Stimulated activated CD8-positive, alpha-beta memory T cell treated with anti-CD3 and anti-CD28 coated beads, Interleukin-12 subunit alpha, Interleukin-12 subunit beta, amount 100 ng/mL, for 24 hours (primary cell): Measurements from ENCODE around the gene ZBTB7B.
"Not testable (repeated sequence)": the region's sequence is repeated elsewhere in the genome, so short reads cannot be mapped to it uniquely, and the experiment has no call there.

Source experiments
- DNase-seq: peaks from one replicate; pipeline ENCODE4 v3.0.0-alpha.2; 2020; ENCODE audit errors: extremely low read depth

Gene ZBTB7B

DNA sequence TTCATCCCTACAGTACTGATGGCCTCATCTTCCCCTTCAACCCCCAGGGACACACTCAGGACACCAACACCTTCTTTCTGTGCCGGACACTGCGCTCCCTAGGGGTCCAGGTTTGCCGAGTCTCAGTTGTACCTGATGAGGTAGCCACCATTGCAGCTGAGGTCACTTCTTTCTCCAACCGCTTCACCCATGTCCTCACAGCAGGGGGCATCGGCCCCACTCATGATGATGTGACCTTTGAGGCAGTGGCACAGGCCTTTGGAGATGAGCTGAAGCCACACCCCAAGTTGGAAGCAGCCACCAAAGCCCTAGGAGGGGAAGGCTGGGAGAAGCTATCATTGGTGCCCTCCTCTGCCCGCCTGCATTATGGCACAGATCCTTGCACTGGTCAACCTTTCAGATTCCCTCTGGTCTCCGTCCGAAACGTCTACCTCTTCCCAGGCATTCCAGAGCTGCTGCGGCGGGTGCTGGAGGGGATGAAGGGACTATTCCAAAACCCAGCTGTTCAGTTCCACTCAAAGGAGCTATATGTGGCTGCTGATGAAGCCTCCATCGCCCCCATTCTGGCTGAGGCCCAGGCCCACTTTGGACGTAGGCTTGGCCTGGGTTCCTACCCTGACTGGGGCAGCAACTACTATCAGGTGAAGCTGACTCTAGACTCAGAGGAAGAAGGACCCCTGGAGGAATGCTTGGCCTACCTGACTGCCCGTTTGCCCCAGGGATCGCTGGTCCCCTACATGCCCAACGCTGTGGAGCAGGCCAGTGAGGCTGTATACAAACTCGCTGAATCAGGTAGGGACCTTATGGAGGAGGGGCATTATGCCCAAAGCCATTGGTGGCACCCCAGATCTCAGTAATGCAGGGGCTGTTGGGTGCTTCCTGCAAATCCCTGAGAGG lies 14.3 kb upstream of the ZBTB7B start:
- no peak for DNase-seq

DNA sequence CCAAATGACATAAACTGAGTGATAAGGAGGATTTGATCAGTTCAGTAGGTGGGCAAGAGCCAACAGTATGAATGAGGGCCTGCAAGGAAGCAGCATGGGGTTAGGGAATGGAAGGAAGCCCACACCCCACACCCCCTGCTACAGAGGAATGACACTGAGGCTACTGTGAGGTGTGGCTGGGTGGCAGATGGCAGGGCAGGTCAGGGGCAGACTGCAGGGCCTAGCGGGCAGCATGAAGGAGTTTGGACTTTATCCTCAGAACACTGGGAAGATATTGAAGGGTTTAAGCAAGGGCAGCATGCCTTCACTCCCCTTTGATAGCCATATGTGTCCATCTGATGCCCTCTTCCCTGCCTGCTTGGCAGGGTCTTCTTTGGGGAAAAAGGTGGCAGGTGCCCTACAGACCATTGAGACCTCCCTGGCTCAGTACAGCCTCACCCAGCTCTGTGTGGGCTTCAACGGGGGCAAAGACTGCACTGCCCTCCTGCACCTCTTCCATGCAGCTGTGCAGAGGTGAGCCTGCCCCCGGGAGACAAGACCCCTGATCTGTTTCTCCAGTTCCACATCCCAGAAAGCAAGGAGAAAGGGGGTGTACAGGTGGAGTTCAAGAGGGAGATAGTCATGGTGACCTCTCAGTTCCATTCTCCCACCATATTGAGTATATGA lies 13.3 kb upstream of the ZBTB7B start:
- DNase-seq, result no peak

DNA sequence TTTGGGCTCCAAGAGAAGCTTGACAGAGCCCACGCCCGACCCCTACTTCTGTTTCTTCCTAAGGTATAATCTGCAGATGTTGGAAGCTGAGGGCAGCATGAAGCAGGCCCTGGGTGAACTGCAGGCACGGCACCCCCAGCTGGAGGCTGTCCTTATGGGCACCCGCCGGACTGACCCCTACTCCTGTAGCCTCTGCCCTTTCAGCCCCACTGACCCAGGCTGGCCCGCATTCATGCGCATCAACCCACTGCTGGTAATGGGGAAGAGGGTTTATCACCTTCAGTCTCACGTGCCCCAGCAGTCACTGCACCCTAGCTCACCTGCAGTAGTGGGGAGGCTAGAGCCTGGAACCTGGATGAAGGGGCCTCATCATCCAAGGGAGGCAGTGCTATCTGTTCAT lies 12.3 kb upstream of the ZBTB7B start:
- DNase-seq, result no peak

DNA sequence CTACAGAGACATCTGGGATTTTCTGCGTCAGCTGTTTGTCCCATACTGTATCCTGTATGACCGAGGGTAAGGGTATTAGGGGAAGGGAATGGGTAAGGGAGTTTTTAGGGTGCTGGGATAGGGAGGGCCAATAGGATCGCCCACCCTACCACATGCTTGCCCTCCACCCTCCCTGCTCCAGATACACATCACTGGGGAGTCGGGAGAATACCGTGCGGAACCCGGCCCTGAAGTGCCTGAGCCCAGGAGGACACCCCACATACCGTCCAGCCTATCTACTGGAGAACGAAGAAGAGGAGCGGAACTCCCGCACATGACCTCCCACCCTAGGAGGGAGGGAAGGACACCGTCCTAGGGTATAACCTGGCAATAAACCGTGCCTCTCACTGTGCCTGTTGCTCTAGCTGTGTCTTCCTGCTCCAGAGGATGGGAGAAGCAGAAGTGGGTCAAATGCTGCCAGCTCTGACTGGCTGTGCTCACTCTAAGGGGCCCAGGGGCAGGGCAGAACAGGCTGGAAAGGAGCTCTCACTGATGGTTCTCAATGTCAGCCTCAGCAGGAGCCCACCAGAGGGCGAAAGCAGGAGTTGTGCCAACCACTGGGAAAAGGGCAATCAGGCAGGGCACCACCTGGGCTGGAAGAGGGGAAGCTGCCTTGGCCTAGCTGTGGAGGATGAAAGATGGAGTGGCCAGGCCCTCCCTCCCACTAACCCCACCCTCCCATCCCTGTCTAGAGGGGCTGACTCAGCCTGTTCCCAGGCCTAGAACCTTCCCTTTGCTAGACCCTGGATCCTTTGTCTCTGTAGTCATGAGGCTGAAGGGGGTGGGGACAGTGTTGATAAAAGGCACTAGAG lies 9.7 kb upstream of the ZBTB7B start:
- no peak for DNase-seq

DNA sequence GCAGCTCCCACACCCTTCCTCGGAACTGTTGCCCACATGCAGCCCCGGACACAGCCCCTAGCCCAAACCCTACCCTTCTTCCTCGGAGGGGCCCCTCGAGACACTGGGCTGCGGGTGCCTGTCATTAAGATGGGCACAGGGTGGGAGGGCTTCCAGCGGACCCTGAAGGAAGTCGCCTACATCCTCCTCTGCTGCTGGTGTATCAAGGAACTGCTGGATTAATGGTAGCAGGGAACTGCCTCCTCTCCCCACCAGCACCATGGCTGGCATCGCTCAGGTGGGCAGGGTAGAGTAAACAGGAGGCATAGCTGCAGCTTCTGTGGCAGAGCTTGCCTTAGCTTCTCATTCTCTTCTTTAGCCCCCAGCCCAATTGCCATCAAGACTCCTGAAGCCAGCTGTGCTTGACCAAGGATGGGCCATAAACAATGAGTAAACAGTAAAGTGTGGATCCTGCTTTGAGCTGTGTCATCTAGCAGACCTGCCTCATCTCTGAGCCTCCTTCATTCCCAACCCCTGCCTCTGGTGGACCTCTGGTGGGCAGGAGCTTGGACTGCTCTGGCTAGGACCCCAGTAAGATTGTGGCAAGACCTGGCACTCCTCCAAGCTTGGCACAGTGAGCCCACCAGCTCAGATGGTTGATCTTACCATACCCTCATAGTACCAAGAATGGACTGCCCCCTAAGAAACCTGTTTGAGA lies 8.9 kb upstream of the ZBTB7B start, which contains the start of gene LENEP:
Gene LENEP (plus strand): TSS at position 15 of the 697 bp plus-strand sequence. CDS start 22 bp downstream, at position 37.
- no peak for DNase-seq

DNA sequence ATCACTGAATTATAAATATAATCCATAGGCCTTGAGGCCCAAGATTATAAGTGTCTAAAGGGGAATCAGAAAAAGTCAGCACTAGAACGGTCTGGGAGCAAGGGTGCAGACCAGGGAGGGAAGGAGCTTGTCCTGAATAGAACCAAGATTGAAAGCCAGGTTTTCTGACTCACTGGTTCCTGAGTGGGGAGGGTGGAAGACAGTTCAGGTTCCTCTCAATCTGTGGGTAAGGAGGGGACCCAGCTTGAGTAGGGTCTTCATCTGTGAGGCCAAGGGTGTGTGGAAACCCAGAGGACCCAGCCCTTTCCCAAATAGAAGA lies 8.4 kb upstream of the ZBTB7B start:
- DNase-seq, result no peak

DNA sequence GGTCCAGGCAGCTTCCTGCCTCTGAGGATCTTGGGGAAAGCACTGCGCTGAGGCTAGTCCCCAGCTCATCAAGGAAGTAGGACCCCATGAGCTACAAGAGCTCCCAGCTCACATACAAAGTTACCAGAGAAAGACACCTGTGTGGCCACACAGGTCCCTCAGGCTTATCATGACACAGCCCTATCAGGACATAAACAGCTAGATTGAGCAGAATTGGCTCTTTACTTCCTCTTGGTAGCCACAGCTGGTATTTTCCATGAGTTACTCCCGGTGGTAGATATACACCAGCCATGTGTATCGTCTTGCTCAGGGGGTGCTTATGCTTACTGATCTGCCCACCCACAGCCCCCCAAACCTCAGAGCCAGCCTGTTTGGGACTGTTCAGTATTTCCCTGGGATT lies 8.0 kb upstream of the ZBTB7B start:
- no peak for DNase-seq

DNA sequence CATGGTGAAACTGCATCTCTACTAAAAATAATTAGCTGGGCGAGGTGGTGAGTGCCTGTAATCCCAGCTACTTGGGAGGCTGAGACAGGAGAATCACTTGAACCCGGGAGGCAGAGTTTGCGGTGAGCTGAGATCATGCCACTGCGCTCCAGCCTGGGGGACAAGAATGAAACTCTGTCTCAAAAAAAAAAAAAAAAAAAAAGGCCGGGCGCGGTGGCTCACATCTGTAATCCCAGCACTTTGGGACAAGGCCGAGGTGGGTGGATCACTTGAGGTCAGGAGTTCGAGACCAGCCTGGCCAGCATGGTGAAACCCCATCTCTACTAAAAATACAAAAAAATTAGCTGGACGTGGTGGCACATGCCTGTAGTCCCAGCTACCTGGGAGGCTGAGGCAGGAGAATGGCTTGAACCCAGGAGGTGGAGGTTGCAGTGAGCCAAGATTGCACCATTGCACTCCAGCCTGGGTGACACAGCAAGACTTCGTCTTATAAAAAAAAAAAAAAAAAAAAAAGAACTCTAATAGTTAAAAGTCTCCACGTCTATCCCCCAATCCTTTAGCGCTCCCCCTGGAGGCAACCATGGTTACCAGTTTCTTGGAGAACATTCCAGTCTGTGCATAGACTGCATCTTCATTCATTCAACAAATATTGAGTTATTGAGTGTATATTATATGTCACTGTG lies 7.2 kb upstream of the ZBTB7B start:
- not testable (repeated sequence) for DNase-seq

DNA sequence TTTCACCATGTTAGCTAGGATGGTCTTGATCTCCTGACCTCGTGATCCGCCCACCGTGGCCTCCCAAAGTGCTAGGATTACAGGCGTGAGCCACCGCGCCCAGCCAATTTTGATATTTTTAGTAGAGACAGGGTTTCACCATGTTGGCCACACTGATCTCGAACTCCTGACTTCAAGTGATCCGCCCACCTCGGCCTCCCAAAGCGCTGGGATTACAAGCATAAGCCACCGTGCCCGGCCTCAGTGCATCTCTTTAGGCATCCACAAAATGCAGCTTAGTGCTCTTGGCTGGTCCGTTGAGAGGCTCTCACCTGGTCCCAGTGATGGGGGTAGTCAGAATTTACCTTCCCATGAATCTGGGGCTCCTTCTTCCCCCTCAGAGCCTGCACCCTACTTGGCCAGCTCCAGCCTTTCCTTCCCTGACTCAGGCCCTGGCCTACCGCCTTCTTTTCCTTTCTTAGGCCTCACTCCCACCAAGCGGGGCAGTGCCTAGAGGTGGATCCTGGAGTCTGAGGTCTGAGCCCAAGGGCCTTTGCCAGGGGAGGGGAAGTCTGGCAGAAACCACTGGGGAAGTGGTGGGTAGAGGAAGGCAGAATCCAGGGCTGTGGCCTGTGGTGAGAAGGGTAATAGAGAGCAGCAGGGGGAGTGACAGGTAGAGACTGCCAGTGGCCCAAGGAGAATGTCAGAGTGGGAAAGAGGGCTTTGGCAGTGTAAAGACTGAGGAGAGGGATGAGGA lies 5.5 kb upstream of the ZBTB7B start:
- no peak for DNase-seq

DNA sequence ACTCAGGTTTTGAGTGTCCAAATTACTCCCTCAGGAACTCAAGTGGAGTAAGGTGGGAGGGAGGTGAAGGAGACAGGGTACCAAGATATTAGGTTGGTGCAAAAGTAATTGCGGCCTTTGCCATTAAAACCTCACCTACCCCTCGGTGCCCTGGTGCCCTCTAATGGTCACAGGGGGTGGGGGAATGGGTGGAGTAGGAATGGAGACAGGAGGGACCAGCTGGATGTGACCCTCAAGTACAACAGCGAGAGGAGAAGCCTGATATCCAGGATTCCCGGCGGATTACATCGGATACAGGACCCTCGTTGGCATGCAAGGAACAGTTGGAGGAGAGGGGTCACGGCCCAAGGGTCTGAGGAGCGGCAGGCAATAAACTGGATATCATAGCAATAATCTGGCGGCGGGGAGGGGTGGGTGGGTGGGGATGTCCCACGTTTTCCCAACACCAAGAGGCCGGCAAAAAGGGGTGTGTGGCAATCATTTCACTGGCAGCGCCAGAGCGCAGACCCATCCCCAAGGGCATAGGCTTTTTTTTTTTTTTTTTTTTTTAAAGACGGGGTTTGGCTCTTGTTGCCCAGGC lies 4.3 kb upstream of the ZBTB7B start:
- no peak for DNase-seq

DNA sequence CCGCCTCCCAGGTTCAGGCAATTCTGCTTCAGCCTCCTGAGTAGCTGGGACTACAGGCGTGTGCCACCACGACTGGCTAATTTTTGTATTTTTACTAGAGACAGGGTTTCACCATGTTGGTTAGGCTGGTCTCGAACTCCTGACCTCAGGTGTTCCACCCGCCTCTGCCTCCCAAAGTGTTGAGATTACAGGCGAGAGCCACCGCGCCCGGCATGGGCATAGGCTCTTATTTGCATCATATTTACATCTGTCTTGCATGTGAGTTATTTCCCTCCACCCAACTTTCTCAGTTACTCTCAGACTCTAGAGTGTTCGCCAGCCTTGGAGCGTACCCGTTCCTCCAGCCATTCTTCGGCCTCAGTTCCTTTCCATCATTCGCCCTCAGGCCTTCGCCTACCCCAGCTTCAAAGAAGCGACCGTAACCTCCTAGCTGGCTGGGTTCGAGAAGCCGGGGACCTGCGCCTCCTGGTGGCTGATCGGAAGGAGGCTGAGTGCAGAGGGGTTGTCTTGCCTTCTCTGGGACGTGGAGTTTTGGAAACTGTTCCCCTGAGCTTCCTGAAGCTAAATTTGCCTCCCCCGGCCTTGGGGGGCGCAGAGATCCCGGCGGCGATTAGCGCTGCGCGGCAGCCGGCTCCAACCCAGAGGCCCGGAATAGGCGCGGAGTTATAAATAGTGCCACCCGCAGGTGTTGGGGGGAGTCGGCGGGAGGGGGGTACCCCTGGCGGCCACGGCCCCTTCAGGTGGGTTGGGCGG lies 3.6 kb upstream of the ZBTB7B start:
- no peak for DNase-seq

DNA sequence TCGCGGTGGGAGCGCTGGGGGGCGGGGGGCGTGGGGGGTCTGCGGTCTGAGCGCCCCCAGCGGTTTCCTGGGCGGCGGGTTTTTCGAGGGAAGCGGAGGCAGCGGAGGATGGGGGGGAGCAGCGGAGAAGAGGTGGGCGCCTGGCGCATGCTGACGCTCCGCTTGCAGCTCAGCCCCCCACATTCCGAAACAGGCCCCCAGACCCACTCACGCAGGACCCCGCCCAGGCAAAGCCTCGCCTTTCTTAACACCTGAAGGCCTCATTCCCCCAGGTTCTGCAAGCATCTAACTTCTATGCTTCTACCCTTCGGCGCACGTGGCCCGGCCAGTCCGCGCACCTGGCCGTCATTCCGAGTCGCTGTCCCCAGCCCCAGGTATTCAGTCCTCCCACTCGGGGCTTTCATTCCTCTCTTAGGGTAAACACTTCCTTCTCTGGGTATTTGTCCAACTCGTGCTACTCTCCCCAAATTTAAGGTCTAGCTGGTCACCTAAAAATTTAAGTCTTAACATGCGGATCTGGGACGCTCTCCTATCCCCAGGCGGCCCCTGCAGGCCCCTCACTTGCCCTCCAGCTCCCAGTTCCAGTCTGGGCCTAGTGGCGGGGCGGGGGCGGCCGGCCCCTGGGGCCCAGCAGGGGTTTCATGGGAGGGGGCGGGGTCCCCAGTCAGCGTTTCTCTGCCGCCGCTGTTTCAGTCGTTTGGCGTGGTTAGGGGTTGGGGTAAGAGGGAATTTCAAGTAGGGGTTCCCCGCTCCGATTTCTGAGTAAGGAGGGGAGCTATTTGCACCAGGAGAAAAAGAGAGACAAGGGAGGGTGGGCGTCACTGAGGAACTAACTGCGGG lies 2.8 kb upstream of the ZBTB7B start:
- no peak for DNase-seq

DNA sequence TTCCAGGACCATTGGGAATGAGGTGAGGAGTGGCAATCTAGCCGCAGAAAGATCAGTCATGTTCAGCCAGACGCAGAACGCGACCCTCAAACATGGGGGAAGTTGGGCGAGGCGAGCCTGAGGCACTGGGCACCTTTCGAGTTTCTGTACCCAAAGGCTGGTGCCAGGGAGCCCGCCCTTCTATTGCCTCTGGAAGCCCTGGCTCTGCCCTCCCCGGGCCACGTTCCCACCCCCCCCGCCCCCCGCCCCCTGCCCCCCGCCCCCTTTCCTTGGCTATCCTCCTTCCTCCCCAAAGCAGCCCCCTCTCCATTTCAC lies 2.2 kb upstream of the ZBTB7B start:
- no peak for DNase-seq

DNA sequence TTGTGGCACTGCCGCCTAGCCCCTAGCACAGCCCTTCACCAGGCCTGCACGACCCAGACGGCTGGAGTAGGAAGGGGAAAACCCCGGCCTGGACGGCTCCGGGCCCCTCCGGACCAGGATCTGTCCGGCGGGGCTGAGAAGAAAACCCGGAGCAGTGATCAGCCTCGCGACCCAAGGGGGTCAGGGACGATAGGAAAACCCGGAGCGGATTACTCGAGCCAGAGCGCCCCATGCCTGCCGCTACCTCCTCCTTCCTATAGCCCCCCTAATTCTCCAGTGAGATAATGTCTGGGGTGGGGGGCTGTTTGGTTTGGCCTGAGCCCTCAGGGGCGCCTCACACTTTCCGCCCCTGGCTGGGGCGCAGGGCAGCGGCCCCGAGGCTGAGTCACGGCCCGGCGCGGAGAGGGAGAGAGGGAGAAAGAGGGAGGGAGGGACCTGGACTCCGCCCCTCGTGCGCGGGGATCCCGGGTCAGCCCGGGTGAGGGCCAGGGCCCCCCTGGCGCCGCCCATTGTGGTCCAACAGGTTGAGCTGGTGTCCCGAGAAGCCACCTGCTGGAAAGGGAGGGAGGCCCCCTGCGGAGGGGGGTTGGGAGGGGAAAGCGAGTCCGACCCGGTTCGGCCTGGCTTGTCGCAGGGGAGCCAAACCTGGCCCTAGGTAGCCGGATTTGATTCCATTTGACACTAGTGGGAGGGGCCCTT lies 1.7 kb upstream of the ZBTB7B start:
- peak; percentile 57 for DNase-seq

DNA sequence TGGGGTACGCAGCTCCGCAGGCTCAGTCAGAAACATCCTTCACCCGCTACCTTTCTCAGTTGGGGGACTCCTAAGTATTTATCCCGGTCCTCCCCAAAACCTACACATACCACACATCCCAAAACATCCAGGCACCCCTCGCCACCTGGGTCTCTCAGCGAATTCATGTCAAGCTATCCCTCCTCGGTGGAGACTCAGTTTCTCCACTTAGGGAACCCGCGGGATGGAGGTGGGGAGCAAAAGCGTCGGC lies 1.3 kb upstream of the ZBTB7B start:
- DNase-seq, result no peak

DNA sequence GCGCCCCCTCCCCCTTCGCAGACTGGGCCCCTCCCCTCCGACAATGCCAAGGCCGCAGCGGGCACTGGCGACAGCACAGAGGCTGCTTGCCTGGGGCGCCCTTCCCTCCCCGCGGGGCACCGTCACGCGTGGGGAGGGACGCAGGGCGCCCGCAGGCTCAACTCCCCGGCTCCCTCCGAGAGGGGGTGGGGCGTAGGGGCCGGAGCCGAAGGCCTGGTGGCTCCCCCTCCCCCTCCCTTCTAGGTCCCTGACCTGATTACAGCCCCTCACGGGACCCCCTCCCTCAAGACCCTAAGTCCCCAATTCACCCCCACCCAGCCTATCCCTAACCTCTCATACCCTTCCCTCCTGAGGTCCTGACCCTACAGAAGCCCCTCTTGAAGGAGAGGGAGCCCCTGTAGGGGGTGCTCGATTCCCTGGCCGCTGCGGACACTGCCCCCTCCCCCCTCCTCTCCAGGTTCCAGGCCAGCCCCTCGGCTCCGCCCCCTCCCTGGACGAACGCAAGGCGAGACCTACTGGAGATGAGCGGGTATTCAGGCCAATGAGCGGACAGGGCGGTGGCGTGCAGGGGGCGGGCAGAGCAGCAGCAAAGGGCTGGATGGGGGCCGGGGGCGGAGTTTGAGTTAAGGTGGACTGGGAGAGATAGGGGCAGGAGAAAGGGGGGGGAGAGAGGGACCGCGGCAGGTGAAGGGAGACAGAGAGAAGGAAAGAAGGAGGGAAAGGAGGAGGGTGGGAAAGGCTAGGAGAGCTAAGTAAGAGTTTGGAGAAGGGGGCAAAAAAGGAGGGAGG lies 733 bp upstream of the ZBTB7B start:
- DNase-seq, result peak; percentile 99

DNA sequence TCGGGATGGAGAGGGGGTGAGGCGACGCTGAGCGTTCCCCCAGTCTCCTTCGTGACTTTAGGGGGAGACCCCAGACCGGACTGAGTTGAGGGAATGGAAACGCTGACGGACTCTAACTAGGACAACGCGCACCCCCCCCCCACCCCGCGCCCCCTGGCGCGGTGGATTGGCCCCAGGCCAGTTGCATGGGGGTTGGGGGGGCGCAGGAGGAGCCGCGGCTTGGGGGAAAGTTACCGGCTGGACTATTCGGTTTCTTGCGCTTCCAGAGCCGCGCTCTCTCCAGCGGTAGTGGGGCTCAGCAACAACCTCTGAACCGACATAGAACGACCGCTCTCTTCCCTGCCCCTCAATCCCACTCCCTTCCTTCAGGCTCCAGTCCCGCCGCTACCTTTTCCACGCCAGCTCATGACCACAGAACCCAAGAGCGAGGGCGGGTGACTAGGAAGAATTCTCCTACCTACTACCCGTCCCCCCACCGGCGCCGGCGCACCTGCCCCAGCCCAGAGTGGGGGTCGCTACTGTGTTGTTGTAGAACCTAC lies 694 bp downstream of the ZBTB7B start:
- DNase-seq, result no peak
